ENCODE results near the gene CMTM3.

Gene CMTM3

GRCh38 chr16:66574531-66574930 is 30.0 kb upstream of the CMTM3 start:
- no peak for DNase-seq (ENCODE audit: low read depth, low spot score)
- in situ Hi-C loops (cut with HindIII; ENCODE audit: low sequenced_read_pairs): no loop called here
- TF ChIP-seq CTCF (IDR thresholded peaks at IDR 0.05; ENCODE audit: low read depth, low read length): no peak
- no peak overlapping the region for H3K4me3 ChIP-seq (ENCODE audit: low read depth, low read length)

- H3K4me3 ChIP-seq (ENCODE audit: low read depth, low read length): no peak overlapping the region
- no peak for TF ChIP-seq CTCF (IDR thresholded peaks at IDR 0.05; ENCODE audit: low read depth, low read length)
- DNase-seq (ENCODE audit: low read depth, low spot score): no peak
- in situ Hi-C loops (cut with HindIII; ENCODE audit: low sequenced_read_pairs): no loop called here
Observed at GRCh38 chr16:66575060-66575459, 29.4 kb upstream of the CMTM3 start.

- DNase-seq (ENCODE audit: low read depth, low spot score): no peak
- no peak for TF ChIP-seq CTCF (IDR thresholded peaks at IDR 0.05; ENCODE audit: low read depth, low read length)
- H3K4me3 ChIP-seq (ENCODE audit: low read depth, low read length): no peak overlapping the region
- in situ Hi-C loops (cut with HindIII; ENCODE audit: low sequenced_read_pairs): no loop called here
Observed at GRCh38 chr16:66576296-66576695, 28.2 kb upstream of the CMTM3 start.

- no peak within 1 kb of the TSS for H3K4me3 ChIP-seq (ENCODE audit: low read depth, low read length)
- TF ChIP-seq CTCF (IDR thresholded peaks at IDR 0.05; ENCODE audit: low read depth, low read length): no peak
- DNase-seq (ENCODE audit: low read depth, low spot score): no peak
- in situ Hi-C loops (cut with HindIII; ENCODE audit: low sequenced_read_pairs): no loop called here
Observed at GRCh38 chr16:66578651-66579531, 25.6 kb upstream of the CMTM3 start, which contains the start of gene CMTM2. CMTM2 (plus strand) TSS chr16:66579463; CDS start chr16:66579608, 145 bp downstream.

- DNase-seq (ENCODE audit: low read depth, low spot score): peak; percentile 78
- TF ChIP-seq CTCF (IDR thresholded peaks at IDR 0.05; ENCODE audit: low read depth, low read length): peak; percentile 36
- in situ Hi-C loops (cut with HindIII; ENCODE audit: low sequenced_read_pairs): no loop called here
- no peak overlapping the region for H3K4me3 ChIP-seq (ENCODE audit: low read depth, low read length)
Observed at GRCh38 chr16:66580605-66581209, 23.8 kb upstream of the CMTM3 start.

- in situ Hi-C loops (cut with HindIII; ENCODE audit: low sequenced_read_pairs): no loop called here
- TF ChIP-seq CTCF (IDR thresholded peaks at IDR 0.05; ENCODE audit: low read depth, low read length): no peak
- DNase-seq (ENCODE audit: low read depth, low spot score): peak; percentile 30
- H3K4me3 ChIP-seq (ENCODE audit: low read depth, low read length): no peak overlapping the region
Observed at GRCh38 chr16:66581246-66581952, 23.1 kb upstream of the CMTM3 start.
